Measurements from ENCODE around the gene GRID2. TPM values are rescaled to one million over a fixed set of nuclear protein-coding genes. Genes with fewer than 3 reads are reported as not detected.

GRID2 gene
- total RNA-seq, 2 donors from 2014 or later = not detected

DNA sequence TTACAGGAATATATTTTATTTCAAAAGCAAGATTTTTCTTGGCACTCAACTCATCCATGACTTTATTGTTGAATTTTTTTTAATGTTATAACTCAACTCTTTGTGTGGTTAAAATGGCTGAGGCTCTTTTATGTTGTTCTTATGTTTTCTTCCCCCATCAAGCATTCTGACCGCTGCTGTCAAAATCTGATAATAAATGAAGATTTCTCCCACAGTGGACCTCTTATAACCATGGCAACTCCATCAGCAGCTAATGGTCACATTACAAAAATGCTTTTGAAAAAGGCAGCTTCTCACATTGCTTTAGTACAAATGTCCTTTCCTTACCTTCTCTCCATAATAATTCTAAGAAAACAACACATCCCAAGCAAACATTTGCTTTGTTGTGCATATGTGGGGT, 1428.7 kb downstream of the GRID2 start:
- H3K9ac ChIP-seq (ENCODE audit: low read depth in 2 of 2, low read length in 2 of 2) = no peak overlapping the region
- no peak for DNase-seq
- TF ChIP-seq, protein P1, sequence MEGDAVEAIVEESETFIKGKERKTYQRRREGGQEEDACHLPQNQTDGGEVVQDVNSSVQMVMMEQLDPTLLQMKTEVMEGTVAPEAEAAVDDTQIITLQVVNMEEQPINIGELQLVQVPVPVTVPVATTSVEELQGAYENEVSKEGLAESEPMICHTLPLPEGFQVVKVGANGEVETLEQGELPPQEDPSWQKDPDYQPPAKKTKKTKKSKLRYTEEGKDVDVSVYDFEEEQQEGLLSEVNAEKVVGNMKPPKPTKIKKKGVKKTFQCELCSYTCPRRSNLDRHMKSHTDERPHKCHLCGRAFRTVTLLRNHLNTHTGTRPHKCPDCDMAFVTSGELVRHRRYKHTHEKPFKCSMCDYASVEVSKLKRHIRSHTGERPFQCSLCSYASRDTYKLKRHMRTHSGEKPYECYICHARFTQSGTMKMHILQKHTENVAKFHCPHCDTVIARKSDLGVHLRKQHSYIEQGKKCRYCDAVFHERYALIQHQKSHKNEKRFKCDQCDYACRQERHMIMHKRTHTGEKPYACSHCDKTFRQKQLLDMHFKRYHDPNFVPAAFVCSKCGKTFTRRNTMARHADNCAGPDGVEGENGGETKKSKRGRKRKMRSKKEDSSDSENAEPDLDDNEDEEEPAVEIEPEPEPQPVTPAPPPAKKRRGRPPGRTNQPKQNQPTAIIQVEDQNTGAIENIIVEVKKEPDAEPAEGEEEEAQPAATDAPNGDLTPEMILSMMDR (IDR thresholded peaks at IDR 0.05) = no peak
- no peak overlapping the region for H3K4me3 ChIP-seq
- H3K27ac ChIP-seq = no peak overlapping the region
- no peaks in the 10 kb centered on the region for H3K27me3 ChIP-seq
- intact Hi-C loops (cut with DNase I) = no loop called here
- no peaks in the 10 kb centered on the region for H3K9me3 ChIP-seq
- no peaks in the 10 kb centered on the region for H3K4me1 ChIP-seq
- no peaks in the 10 kb centered on the region for H3K36me3 ChIP-seq

DNA sequence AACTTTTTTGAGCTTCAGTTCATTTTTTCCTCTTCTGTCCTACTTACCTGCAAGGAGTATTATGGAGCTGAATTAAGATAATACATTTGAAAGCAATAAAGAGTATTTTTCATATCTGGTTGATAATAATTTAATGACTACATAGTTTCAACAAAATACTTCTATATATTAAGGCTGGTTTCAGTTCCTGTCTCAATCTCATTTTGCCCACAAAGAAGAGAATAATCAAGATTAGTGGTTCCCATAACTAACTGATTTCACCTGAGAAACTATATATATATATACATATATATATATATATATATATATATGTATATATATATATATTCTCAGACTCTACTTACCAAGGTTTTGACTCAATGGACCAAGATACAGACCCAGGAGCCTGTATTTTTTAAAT, 1437.1 kb downstream of the GRID2 start:
- no peaks in the 10 kb centered on the region for H3K9me3 ChIP-seq
- H3K27ac ChIP-seq = no peak overlapping the region
- H3K9ac ChIP-seq (ENCODE audit: low read depth in 2 of 2, low read length in 2 of 2) = no peak overlapping the region
- no peak for DNase-seq
- H3K4me1 ChIP-seq = no peaks in the 10 kb centered on the region
- H3K27me3 ChIP-seq = no peaks in the 10 kb centered on the region
- TF ChIP-seq, protein P1 (IDR thresholded peaks at IDR 0.05) = no peak
- H3K36me3 ChIP-seq = no peaks in the 10 kb centered on the region
- intact Hi-C loops (cut with DNase I) = no loop called here
- no peak overlapping the region for H3K4me3 ChIP-seq

DNA sequence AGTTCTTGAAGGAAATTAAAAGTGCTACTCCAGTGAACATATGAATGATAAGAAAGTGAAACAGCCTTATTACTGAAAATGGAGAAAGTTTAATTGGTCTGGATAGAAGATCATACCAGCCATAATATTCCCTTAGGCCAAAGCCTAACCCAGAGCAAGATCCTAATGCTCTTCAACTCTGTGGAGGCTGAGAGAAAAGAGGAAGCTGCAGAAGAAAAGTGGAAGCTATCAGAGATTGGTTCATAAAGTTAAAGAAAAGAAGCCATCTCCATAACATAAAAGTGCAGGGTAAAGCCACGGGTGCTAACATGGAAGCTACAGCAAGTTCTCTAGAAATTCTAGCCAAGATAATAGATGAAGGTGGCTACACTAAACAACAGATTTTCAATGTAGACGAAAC, 1439.3 kb downstream of the GRID2 start:
- Histone ChIP-seq H3K9ac (ENCODE audit: low read depth in 2 of 2, low read length in 2 of 2) (no peak overlapping the region), H3K4me3 (no peak overlapping the region), H3K27ac (no peak overlapping the region), H3K4me1 (no peaks in the 10 kb centered on the region), H3K36me3 (no peaks in the 10 kb centered on the region), H3K27me3 (no peaks in the 10 kb centered on the region), H3K9me3 (no peaks in the 10 kb centered on the region)
- no peak for DNase-seq
- intact Hi-C loops (cut with DNase I) = no loop called here
- TF ChIP-seq, protein P1 (IDR thresholded peaks at IDR 0.05) = no peak

DNA sequence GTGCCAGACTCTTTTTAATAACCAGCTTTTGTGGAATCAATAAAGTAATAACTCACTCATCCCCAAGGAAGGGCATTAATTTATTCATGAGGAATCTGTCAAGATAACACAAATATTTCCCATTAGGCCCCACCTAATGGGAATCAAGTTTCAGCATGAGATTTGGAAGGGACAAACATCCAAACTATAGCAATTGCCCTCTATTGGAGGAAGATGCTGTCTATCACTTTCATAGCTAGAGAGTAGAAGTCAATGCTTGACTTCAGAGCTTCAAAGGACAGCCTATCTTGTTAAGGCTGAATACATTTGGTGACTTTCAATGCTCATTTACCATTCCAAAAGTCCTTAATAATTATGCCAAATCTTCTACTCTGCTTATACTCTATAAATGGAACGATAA, 1439.9 kb downstream of the GRID2 start:
- intact Hi-C loops (cut with DNase I) = no loop called here
- TF ChIP-seq, protein P1 (IDR thresholded peaks at IDR 0.05) = no peak
- no peak for DNase-seq
- Histone ChIP-seq H3K27ac (no peak overlapping the region), H3K9me3 (no peaks in the 10 kb centered on the region), H3K27me3 (no peaks in the 10 kb centered on the region), H3K4me1 (no peaks in the 10 kb centered on the region), H3K4me3 (no peak overlapping the region), H3K36me3 (no peaks in the 10 kb centered on the region), H3K9ac (ENCODE audit: low read depth in 2 of 2, low read length in 2 of 2) (no peak overlapping the region)

DNA sequence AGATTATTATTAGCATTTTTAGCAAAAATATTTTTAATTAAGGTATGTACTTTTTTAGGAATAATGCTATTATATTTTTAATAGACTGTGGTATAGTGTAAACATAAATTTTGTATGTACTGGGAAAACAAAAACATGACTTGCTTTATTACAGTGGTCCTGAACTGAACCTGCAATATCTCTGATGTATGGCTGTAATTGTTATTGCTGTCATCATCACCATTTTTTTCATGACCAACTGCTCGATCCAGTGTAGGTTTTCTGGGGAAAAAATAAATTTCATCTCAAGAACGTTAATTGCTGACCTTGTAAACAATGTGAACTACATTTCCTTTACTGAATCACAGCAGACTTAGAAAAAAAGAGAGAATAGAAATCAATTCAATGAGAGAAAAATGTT, 1441.2 kb downstream of the GRID2 start:
- Histone ChIP-seq H3K27ac (no peak overlapping the region), H3K9ac (ENCODE audit: low read depth in 2 of 2, low read length in 2 of 2) (no peak overlapping the region), H3K27me3 (no peaks in the 10 kb centered on the region), H3K36me3 (no peaks in the 10 kb centered on the region), H3K4me3 (no peak overlapping the region), H3K9me3 (no peaks in the 10 kb centered on the region), H3K4me1 (no peaks in the 10 kb centered on the region)
- intact Hi-C loops (cut with DNase I) = no loop called here
- no peak for DNase-seq
- TF ChIP-seq, protein P1 (IDR thresholded peaks at IDR 0.05) = no peak

DNA sequence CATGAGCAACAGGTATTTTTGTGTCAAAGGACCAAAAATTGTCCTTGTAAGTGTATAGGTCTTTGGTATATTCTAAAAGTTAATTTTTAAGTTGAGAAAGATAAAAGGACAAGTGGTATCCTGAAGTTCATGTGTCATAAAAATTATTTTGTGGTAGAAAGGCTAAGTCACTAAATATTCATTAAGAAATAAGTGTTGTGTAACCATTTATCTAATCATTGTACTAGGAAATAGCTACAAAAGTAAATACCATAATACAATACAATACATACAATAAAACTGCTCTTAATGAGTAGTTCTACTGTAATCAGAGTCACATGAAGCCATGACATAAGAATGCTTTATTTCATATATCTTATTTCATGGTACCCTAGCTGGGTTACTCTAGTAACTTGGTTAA, 1442.3 kb downstream of the GRID2 start:
- intact Hi-C loops (cut with DNase I) = no loop called here
- H3K36me3 ChIP-seq = no peaks in the 10 kb centered on the region
- no peak for DNase-seq
- TF ChIP-seq, protein P1 (IDR thresholded peaks at IDR 0.05) = no peak
- no peaks in the 10 kb centered on the region for H3K4me1 ChIP-seq
- H3K4me3 ChIP-seq = no peak overlapping the region
- no peak overlapping the region for H3K27ac ChIP-seq
- H3K9me3 ChIP-seq = no peaks in the 10 kb centered on the region
- H3K9ac ChIP-seq (ENCODE audit: low read depth in 2 of 2, low read length in 2 of 2) = no peak overlapping the region
- H3K27me3 ChIP-seq = no peaks in the 10 kb centered on the region
